CD4-positive, alpha-beta memory T cell (primary cell): Measurements from ENCODE around the gene STARD10. TPM values are rescaled to one million over a fixed set of nuclear protein-coding genes. Genes with fewer than 3 reads are reported as not detected.

ENCODE experiments used
- CTCF ChIA-PET: fragments of 350-600 bp; sonication (Branson Sonifier 250); formaldehyde crosslinking; loops from one replicate; lab custom pipeline; 2021; ENCODE audit warnings: inconsistent platforms; ENCODE audit not compliant: partially characterized antibody; lab: Charles Lee
- POLR2A ChIA-PET: fragments of 350-600 bp; sonication (Branson Sonifier 250); formaldehyde crosslinking; loops from one replicate; lab custom pipeline; 2021; ENCODE audit not compliant: partially characterized antibody; lab: Charles Lee
- DNase-seq, 5 donors: peaks; one replicate each; pipeline versions ENCODE4 v3.0.0 to v3.0.0-alpha.2; 2020 to 2022; ENCODE audit warnings: mixed read lengths in 1 of 5
- H3K27ac ChIP-seq: one replicate; pipeline ENCODE4 v1.7.0; 2013; ENCODE audit warnings: low read depth, low read length
- H3K27me3 ChIP-seq: 2 replicates; pipeline ENCODE4 v1.7.0; 2013; ENCODE audit warnings: mild to moderate bottlenecking, low read length, moderate library complexity; ENCODE audit not compliant: insufficient read depth
- H3K36me3 ChIP-seq: 2 replicates; pipeline ENCODE4 v1.7.0; 2013; ENCODE audit warnings: mild to moderate bottlenecking, low read length, moderate library complexity; ENCODE audit not compliant: insufficient read depth
- H3K4me1 ChIP-seq: 2 replicates; pipeline ENCODE4 v1.7.0; 2013; ENCODE audit warnings: mild to moderate bottlenecking, low read length, moderate library complexity; ENCODE audit not compliant: insufficient read depth
- H3K4me3 ChIP-seq, 2 donors: one replicate each; pipeline ENCODE4 v1.7.0; 2013; ENCODE audit warnings: low read length in 2 of 2, mild to moderate bottlenecking in 1 of 2
- H3K9me3 ChIP-seq, 2 donors: one replicate each; pipeline ENCODE4 v1.7.0; 2013; ENCODE audit warnings: low read length in 2 of 2, control low read depth in 1 of 2; ENCODE audit not compliant: control insufficient read depth in 1 of 2
- H3K27ac Mint-ChIP-seq, 7 donors: one replicate each; pipeline ENCODE4 v1.8.0; 2020 to 2021; ENCODE audit warnings: mixed read lengths in 7 of 7, mild to moderate bottlenecking in 6 of 7, inconsistent platforms in 3 of 7, moderate library complexity in 3 of 7
- H3K27me3 Mint-ChIP-seq, 2 donors: one replicate each; pipeline ENCODE4 v1.8.0; 2020 to 2021; ENCODE audit warnings: mixed read lengths in 2 of 2
- H3K36me3 Mint-ChIP-seq, 2 donors: one replicate each; pipeline ENCODE4 v1.8.0; 2020 to 2021; ENCODE audit warnings: mixed read lengths in 2 of 2, inconsistent platforms in 1 of 2, mild to moderate bottlenecking in 1 of 2
- H3K4me1 Mint-ChIP-seq, 4 donors: one replicate each; pipeline ENCODE4 v1.8.0; 2020 to 2021; ENCODE audit warnings: mixed read lengths in 4 of 4, mild to moderate bottlenecking in 1 of 4
- H3K4me3 Mint-ChIP-seq, 8 donors: one replicate each; pipeline ENCODE4 v1.8.0; 2020 to 2021; ENCODE audit warnings: mixed read lengths in 8 of 8, mild to moderate bottlenecking in 7 of 8, moderate library complexity in 6 of 8, inconsistent platforms in 3 of 8
- H3K9me3 Mint-ChIP-seq, 8 donors: one replicate each; pipeline ENCODE4 v1.8.0; 2020 to 2021; ENCODE audit warnings: mixed read lengths in 8 of 8, mild to moderate bottlenecking in 5 of 8, inconsistent platforms in 3 of 8, moderate library complexity in 1 of 8
- intact Hi-C: fragments of 100-400 bp; cut with micrococcal nuclease; formaldehyde crosslinking; loops from one replicate; pipeline ENCODE4 v1.15.1; 2023
- polyA plus RNA-seq, 2 donors: library from polyadenylated mRNA; unstranded; fragments of 300-500 nt; fragmentation: Illumina TruSeq; gene quantifications; one replicate each; pipeline ENCODE4 v1.2.3, GENCODE V29; 2021
- total RNA-seq, 2 experiments: library from RNA; stranded (reverse); gene quantifications; one replicate each; pipeline ENCODE4 v1.2.3, GENCODE V29; 2021

STARD10 gene
- total and polyA plus RNA-seq, 4 experiments from 2014 or later, result 23.0 to 27.0 (median 24.2) TPM

DNA sequence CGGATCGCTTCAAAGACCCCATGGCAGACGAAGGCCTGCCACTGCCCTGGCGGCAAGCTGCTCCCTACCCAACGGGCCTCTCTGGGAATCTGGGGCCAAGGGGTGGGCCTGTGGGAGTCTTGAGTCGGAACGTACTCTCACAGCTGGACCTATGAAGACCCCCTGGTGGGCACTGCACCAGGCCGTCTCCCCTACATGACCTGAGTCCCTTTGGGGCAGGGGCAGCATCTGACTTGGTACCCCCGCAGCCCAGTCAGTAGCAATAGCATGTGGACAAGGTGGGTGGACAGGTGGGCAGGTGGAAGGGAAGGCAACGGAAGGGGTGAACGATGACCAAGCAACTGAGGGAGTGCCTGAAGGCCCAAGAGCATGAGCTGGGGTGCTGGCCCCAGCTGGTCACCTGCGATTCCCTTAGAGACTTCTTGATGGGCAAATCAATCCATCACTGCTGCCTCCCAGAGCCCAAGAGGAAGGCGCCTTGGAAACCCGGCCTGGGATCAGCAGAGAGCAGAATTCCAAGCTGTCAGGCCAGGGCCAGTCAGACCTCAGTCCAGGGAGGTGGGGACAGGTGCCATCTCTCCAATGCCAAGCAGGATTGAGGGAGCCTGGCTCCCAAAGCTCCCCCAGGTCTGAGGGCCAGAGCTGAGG is 76.9 kb downstream of the STARD10 start:
- peaks cover 42% of the 10 kb centered on the region for H3K36me3 ChIP-seq
- no peaks in the 10 kb centered on the region for H3K27me3 ChIP-seq
- intact Hi-C loops, result no loop called here
- peak in 1 of 5 donors; percentile 16 for DNase-seq
- Mint-ChIP-seq H3K27me3 (no peaks in the 10 kb centered on the region), H3K4me3 (no peak overlapping the region), H3K27ac (peak overlapping the region in 5 of 7 donors; percentile 7 to 78 (median 57)), H3K36me3 (peaks cover 6 to 42% of the 10 kb centered on the region in 2 donors), H3K9me3 (no peaks in the 10 kb centered on the region), H3K4me1 (peaks cover 41 to 71% (median 52%) of the 10 kb centered on the region in 4 donors)
- ChIA-PET CTCF (interaction anchor here (0.7 to 1.2 kb wide), 4 partner anchors 8 to 619 kb away, joined by 3 to 8 read pairs (median 3); partner anchors contain the start of gene STARD10), POLR2A (interaction anchor here (1.6 kb wide), 1 partner anchor 14 kb away, joined by 5 read pairs; no protein-coding TSS in a partner anchor)
- no peak overlapping the region for H3K27ac ChIP-seq
- H3K9me3 ChIP-seq, result no peaks in the 10 kb centered on the region
- no peak overlapping the region for H3K4me3 ChIP-seq
- H3K4me1 ChIP-seq, result peaks cover 58% of the 10 kb centered on the region

DNA sequence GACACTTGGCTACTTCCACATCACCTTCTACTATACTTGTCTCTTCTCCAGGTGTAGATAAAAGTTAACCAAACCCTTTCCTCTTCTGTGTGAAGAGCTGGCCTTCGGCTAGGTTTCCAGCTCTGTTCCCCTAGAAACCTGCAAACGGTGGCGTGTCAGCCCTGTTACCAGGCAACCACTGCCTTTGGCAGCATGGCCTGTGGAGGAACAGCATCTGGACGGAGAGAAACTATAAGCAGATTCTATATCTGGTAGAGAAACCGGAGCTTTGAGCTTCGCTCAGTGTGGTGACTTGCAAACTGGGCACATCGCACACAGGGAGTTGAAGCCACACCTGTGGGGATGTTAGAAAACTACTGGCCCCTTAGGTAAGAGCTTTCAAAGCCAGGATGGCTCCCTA is 77.6 kb downstream of the STARD10 start:
- H3K4me1 ChIP-seq, result peaks cover 54% of the 10 kb centered on the region
- H3K4me3 ChIP-seq, result no peak overlapping the region
- H3K4me3 Mint-ChIP-seq, result no peak overlapping the region
- H3K4me1 Mint-ChIP-seq, result peaks cover 41 to 65% (median 49%) of the 10 kb centered on the region in 4 donors
- peak overlapping the region in 5 of 7 donors; percentile 13 to 78 (median 32) for H3K27ac Mint-ChIP-seq
- POLR2A ChIA-PET, result interaction anchor here (0.7 to 1.6 kb wide), 2 partner anchors 13 to 97 kb away, joined by 3 to 5 read pairs; no protein-coding TSS in a partner anchor
- no peak overlapping the region for H3K27ac ChIP-seq
- no peaks in the 10 kb centered on the region for H3K9me3 Mint-ChIP-seq
- no peak for DNase-seq
- peaks cover 46% of the 10 kb centered on the region for H3K36me3 ChIP-seq
- intact Hi-C loops, result no loop called here
- no peaks in the 10 kb centered on the region for H3K9me3 ChIP-seq
- no peaks in the 10 kb centered on the region for H3K27me3 ChIP-seq
- CTCF ChIA-PET, result interaction anchor here (0.9 to 1.2 kb wide), 4 partner anchors 9 to 78 kb away, joined by 3 to 8 read pairs (median 3); partner anchors contain the start of gene STARD10
- peaks cover 6 to 38% of the 10 kb centered on the region in 2 donors for H3K36me3 Mint-ChIP-seq
- no peaks in the 10 kb centered on the region for H3K27me3 Mint-ChIP-seq

GRCh38 chr11:72712841-72713240 is 81.0 kb downstream of the STARD10 start:
- Mint-ChIP-seq H3K4me1 (peaks cover 13 to 32% (median 21%) of the 10 kb centered on the region in 4 donors), H3K9me3 (no peaks in the 10 kb centered on the region), H3K27me3 (no peaks in the 10 kb centered on the region), H3K36me3 (peaks cover 18 to 60% of the 10 kb centered on the region in 2 donors), H3K4me3 (no peak overlapping the region), H3K27ac (no peak overlapping the region)
- no peak for DNase-seq
- CTCF ChIA-PET, result no interaction called here
- H3K4me3 ChIP-seq, result no peak overlapping the region
- POLR2A ChIA-PET, result no interaction called here
- H3K27ac ChIP-seq, result no peak overlapping the region
- H3K9me3 ChIP-seq, result no peaks in the 10 kb centered on the region
- intact Hi-C loops, result no loop called here
- H3K27me3 ChIP-seq, result no peaks in the 10 kb centered on the region
- H3K4me1 ChIP-seq, result peaks cover 22% of the 10 kb centered on the region
- H3K36me3 ChIP-seq, result peaks cover 61% of the 10 kb centered on the region

DNA sequence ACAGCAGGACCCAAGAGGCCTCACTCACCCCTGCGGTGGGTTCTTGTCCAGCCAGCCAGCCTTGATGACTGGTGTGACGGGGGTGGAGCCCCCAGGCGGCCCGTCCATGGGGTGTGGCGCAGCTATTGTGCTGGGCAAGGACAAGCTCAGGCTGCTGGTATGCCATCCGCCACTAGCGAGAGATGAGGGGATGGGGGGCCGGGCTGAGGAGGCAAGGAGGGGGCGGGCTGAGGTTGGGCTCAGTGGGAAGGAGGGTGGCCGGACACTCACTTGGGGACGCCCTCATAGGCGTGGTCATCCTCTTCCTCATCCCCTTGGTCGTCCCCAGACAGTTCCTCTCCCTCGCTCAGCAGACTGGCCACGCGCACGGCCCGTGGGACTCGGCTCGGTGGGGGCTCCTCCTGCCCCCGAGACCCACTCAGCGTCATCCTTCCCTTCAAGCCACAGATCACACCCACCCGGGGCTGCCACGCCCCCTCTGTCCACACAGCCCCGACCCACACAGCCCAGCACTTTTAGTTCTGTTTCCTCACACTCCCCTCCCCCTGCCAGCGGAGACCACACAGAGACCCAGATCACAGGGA is 81.6 kb downstream of the STARD10 start:
- no peak for DNase-seq
- intact Hi-C loops, result no loop called here

DNA sequence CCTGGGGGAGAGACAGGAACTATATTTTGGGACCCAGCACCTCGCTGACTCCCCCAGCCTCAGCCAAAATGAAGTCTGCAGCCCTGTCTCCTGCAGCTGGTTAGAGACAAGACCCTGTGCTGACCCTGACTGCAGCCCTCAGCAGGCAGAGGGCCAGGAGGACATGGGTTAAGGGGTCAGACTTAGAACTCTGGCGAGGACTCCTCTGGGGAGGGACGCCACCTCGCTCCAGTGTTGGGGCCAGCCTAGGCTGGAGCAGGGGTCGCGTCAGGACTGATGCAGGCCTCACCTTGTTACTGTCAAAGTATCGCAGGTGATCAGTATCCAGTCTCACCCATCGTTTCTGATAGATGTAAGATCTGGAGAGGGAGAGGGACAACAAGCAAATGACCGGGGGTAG is 82.7 kb downstream of the STARD10 start:
- no peak overlapping the region for H3K4me3 Mint-ChIP-seq
- POLR2A ChIA-PET, result no interaction called here
- H3K4me1 Mint-ChIP-seq, result peaks cover 7 to 20% (median 15%) of the 10 kb centered on the region in 4 donors
- no peaks in the 10 kb centered on the region for H3K27me3 Mint-ChIP-seq
- H3K9me3 Mint-ChIP-seq, result no peaks in the 10 kb centered on the region
- peaks cover 67% of the 10 kb centered on the region for H3K36me3 ChIP-seq
- intact Hi-C loops, result no loop called here
- H3K9me3 ChIP-seq, result no peaks in the 10 kb centered on the region
- DNase-seq, result no peak
- peak overlapping the region in 1 of 7 donors; percentile 46 for H3K27ac Mint-ChIP-seq
- peaks cover 30 to 68% of the 10 kb centered on the region in 2 donors for H3K36me3 Mint-ChIP-seq
- H3K4me3 ChIP-seq, result no peak overlapping the region
- peaks cover 14% of the 10 kb centered on the region for H3K4me1 ChIP-seq
- CTCF ChIA-PET, result no interaction called here
- no peak overlapping the region for H3K27ac ChIP-seq
- no peaks in the 10 kb centered on the region for H3K27me3 ChIP-seq

More for the DNA sequence above, 81.6 kb downstream of the STARD10 start:
- no peaks in the 10 kb centered on the region for H3K27me3 Mint-ChIP-seq
- H3K4me1 ChIP-seq, result peaks cover 22% of the 10 kb centered on the region
- H3K4me1 Mint-ChIP-seq, result peaks cover 9 to 27% (median 19%) of the 10 kb centered on the region in 4 donors
- ChIA-PET POLR2A (no interaction called here), CTCF (no interaction called here)
- no peaks in the 10 kb centered on the region for H3K27me3 ChIP-seq
- H3K27ac Mint-ChIP-seq, result peak overlapping the region in 1 of 7 donors; percentile 63
- H3K36me3 ChIP-seq, result peaks cover 63% of the 10 kb centered on the region
- no peak overlapping the region for H3K27ac ChIP-seq
- no peak overlapping the region for H3K4me3 Mint-ChIP-seq
- H3K9me3 ChIP-seq, result no peaks in the 10 kb centered on the region
- no peaks in the 10 kb centered on the region for H3K9me3 Mint-ChIP-seq
- peaks cover 19 to 63% of the 10 kb centered on the region in 2 donors for H3K36me3 Mint-ChIP-seq
- no peak overlapping the region for H3K4me3 ChIP-seq

GRCh38 chr11:72710278-72710677 is 83.6 kb downstream of the STARD10 start:
- H3K36me3 Mint-ChIP-seq, result peaks cover 33 to 77% of the 10 kb centered on the region in 2 donors
- ChIA-PET POLR2A (no interaction called here), CTCF (no interaction called here)
- no peaks in the 10 kb centered on the region for H3K27me3 Mint-ChIP-seq
- peaks cover 9% of the 10 kb centered on the region for H3K4me1 ChIP-seq
- H3K4me1 Mint-ChIP-seq, result peaks cover 3 to 16% (median 12%) of the 10 kb centered on the region in 4 donors
- H3K27ac ChIP-seq, result no peak overlapping the region
- DNase-seq, result no peak
- H3K27me3 ChIP-seq, result no peaks in the 10 kb centered on the region
- no peaks in the 10 kb centered on the region for H3K9me3 ChIP-seq
- H3K36me3 ChIP-seq, result peaks cover 74% of the 10 kb centered on the region
- H3K9me3 Mint-ChIP-seq, result no peaks in the 10 kb centered on the region
- intact Hi-C loops, result no loop called here
- no peak overlapping the region for H3K4me3 ChIP-seq
- H3K4me3 Mint-ChIP-seq, result no peak overlapping the region
- peak overlapping the region in 1 of 7 donors; percentile 32 for H3K27ac Mint-ChIP-seq
